Heart left ventricle (tissue), 16 donors: Measurements from ENCODE around the gene BTBD16. TPM values are rescaled to one million over a fixed set of nuclear protein-coding genes. Genes with fewer than 3 reads are reported as not detected.

Experiments
- ATAC-seq, 4 donors: fragments of 200-7000 bp; cut with Tn5 transposase; one replicate each; pipeline ENCODE4 v1.9.1; 2020 to 2022; ENCODE audit warnings: moderate library complexity in 4 of 4, mild to moderate bottlenecking in 3 of 4, moderate number of reproducible peaks in 1 of 4
- DNase-seq, 5 donors: peaks; one replicate each; pipeline ENCODE4 v3.0.0-alpha.2; 2020
- H3K27ac ChIP-seq, 12 donors: fragments of 200-600 bp; sonication (generic) in 4 of 12; one replicate each; pipeline versions ENCODE4 v1.5.0 to v1.8.0; 2016 to 2022; ENCODE audit warnings: mild to moderate bottlenecking in 2 of 12
- H3K27me3 ChIP-seq, 9 donors: fragments of 200-600 bp; sonication (generic) in 2 of 9; one replicate each; pipeline versions ENCODE4 v1.5.1 to v1.8.0; 2016 to 2022; ENCODE audit warnings: mild to moderate bottlenecking in 3 of 9
- H3K36me3 ChIP-seq, 9 donors: fragments of 200-600 bp; sonication (generic) in 2 of 9; one replicate each; pipeline versions ENCODE4 v1.5.0 to v1.8.0; 2018 to 2022; ENCODE audit warnings: mild to moderate bottlenecking in 2 of 9
- H3K4me1 ChIP-seq, 12 donors: fragments of 200-600 bp; sonication (generic) in 4 of 12; one replicate each; pipeline versions ENCODE4 v1.5.0 to v1.8.0; 2016 to 2022; ENCODE audit warnings: mild to moderate bottlenecking in 3 of 12
- H3K4me3 ChIP-seq, 12 donors: fragments of 200-600 bp; sonication (generic) in 4 of 12; one replicate each; pipeline versions ENCODE4 v1.5.0 to v1.8.0; 2017 to 2022; ENCODE audit warnings: mild to moderate bottlenecking in 9 of 12, moderate library complexity in 4 of 12
- H3K9me3 ChIP-seq, 12 donors: fragments of 200-600 bp; sonication (generic) in 4 of 12; one replicate each; pipeline versions ENCODE4 v1.5.0 to v1.8.0; 2016 to 2022; ENCODE audit warnings: mild to moderate bottlenecking in 1 of 12
- POLR2A ChIP-seq, 2 donors: fragments of 450-650 bp; IDR thresholded peaks; one replicate each; pipeline ENCODE4 v1.6.1; 2017; ENCODE audit warnings: antibody characterized with exemption in 2 of 2, mild to moderate bottlenecking in 2 of 2, moderate library complexity in 2 of 2
- WGBS, 4 donors: extraction: QIAGEN DNeasy Blood & Tissue Kit in 2 of 4; methylation state at CpG; one replicate each; pipeline versions ENCODE4 v1.1.5 to v1.1.7; 2013 to 2018; 5-methylcytosine and 5-hydroxymethylcytosine counted together
- intact Hi-C, 10 donors: fragments of 100-400 bp; cut with DNase I; formaldehyde crosslinking; loops; one replicate each; pipeline versions ENCODE4 v1.11.1 to v1.14.2; 2022
- polyA plus RNA-seq, 2 donors: library from polyadenylated mRNA; stranded (reverse); fragments of 200-250 nt; gene quantifications; one replicate each; pipeline ENCODE4 v1.2.3, GENCODE V29; 2013
- total RNA-seq, 9 donors: library from RNA; depleted of rRNA in 2 of 9; stranded (reverse); fragments of >200 nt in 2 of 9; fragmentation: NEBNext Ultra II Directional in 3 of 9; extraction: Animal tissue kit (Norgen Biotek cat#: 25700) in 3 of 9; gene quantifications; one replicate each; pipeline versions ENCODE4 v1.1.0 to v1.2.4, GENCODE V29; 2016 to 2023
- TF ChIP-seq, protein P1 (sequence below), 12 donors: fragments of 200-600 bp; sonication (generic) in 4 of 12; IDR thresholded peaks; one replicate each; pipeline versions ENCODE4 v1.5.0 to v1.8.0; 2018 to 2022; ENCODE audit warnings: antibody characterized with exemption in 12 of 12, mild to moderate bottlenecking in 5 of 12
- donor health status: ischemic (EF 13 %, LVEDD 7.1; RV severe dilation, severe dysfunction).
- donor health status: healthy with polysubstance abuse.
- donor health status: DM: no; HTN: yes; CAD: no.
- donor health status: DM: no; HTN: no; CAD: no.
- donor health status: ischemic (EF 25% LVEDD 6.9; RV normal size, moderate dysfunction).
- donor health status: ischemic (EF 25% LVEDD 5.7; RV mildly dilated, moderate dysfunction).
- donor health status: healthy.
- donor health status: DM: yes; HTN: yes; CAD: no.
- donor health status: ischemic (EF 35%, LVEDD 5.7; RV mildly dilated, moderate dysfunction).
- donor health status: nonischemic (EF 11% LVEDD 7.7; RV severe dilation, severe dysfunction).
- donor health status: DM: yes; HTN: yes; CAD: no.
- donor health status: PGD.
- donor health status: ischemic (EF 29% LVEDD 5.4; RV normal size, mild dysfunction).
- donor health status: nonischemic (EF 23%, LVEDD 6.1; RV moderate dilation, normal function).

The BTBD16 gene
- total and polyA plus RNA-seq, 11 donors: 0.23 to 0.25 TPM; not detected in 9

DNA sequence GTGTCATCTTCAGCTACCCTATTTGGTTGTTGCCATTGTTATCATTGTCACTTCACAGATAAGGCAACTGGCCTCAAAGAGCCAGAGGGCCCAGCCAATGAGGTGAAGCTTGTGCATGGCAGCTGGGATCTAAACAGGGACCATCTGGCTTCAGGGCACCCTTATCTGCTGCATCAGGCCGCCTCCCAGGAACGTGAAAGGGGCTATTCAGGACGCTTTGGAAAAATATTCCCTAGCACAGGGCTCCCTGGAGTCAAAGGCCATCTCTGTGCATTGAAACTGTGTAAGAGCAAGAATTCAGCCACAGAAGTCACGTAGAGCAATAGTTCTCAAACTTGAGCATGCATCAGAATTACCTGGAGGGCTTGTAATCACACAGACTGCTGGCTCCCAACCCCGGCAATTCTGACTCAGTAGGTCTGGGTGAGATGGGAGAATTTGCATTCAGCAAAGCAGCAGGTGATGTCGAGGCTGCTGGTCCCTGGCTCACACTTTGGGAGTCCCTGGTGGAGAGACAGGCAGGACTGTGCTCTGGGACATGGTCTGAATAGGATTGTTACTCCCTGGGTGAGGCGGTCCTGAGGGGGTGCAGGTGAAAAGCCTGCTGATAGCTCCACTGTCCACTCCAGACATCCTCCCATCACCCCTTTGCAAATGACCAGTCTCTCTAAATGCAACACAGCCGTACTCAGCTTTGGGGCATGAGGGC lies 81.9 kb downstream of the BTBD16 start:
- no peak for DNase-seq
- intact Hi-C loops: no loop called here
- TF ChIP-seq POLR2A (IDR thresholded peaks at IDR 0.05): no peak
- TF ChIP-seq, protein P1, sequence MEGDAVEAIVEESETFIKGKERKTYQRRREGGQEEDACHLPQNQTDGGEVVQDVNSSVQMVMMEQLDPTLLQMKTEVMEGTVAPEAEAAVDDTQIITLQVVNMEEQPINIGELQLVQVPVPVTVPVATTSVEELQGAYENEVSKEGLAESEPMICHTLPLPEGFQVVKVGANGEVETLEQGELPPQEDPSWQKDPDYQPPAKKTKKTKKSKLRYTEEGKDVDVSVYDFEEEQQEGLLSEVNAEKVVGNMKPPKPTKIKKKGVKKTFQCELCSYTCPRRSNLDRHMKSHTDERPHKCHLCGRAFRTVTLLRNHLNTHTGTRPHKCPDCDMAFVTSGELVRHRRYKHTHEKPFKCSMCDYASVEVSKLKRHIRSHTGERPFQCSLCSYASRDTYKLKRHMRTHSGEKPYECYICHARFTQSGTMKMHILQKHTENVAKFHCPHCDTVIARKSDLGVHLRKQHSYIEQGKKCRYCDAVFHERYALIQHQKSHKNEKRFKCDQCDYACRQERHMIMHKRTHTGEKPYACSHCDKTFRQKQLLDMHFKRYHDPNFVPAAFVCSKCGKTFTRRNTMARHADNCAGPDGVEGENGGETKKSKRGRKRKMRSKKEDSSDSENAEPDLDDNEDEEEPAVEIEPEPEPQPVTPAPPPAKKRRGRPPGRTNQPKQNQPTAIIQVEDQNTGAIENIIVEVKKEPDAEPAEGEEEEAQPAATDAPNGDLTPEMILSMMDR (IDR thresholded peaks at IDR 0.05): no peak
- no peaks in the 10 kb centered on the region for H3K27me3 ChIP-seq
- no peaks in the 10 kb centered on the region for H3K9me3 ChIP-seq
- H3K36me3 ChIP-seq: no peaks in the 10 kb centered on the region
- no peak for ATAC-seq
- WGBS, 4 donors: 71 to 80% (median 74%) methylated on average over 8 of the region's 8 CpGs
- H3K27ac ChIP-seq: no peak overlapping the region
- H3K4me1 ChIP-seq: no peaks in the 10 kb centered on the region
- no peak overlapping the region for H3K4me3 ChIP-seq

DNA sequence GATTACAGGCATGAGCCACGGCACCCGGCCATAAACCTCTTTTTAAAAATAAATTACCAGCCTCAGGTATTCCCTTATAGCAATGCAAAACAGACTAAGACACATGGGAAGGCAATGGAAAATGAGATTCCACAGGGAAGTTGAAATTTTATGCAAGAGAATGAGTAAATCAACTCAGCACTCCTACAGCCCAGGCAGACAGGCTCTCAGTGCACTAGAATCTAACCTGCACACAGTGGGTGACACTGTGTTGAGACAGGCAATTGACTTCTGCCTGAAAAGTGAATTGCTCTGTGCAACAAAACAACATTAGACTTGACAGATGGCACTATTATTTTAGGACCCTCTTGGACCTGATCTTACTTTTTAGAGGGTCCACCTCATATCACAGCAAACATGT lies 83.3 kb downstream of the BTBD16 start:
- Histone ChIP-seq H3K36me3 (no peaks in the 10 kb centered on the region), H3K27ac (no peak overlapping the region), H3K4me3 (no peak overlapping the region), H3K27me3 (no peaks in the 10 kb centered on the region), H3K9me3 (peaks cover 0 to 6% (median 0%) of the 10 kb centered on the region in 12 donors), H3K4me1 (no peaks in the 10 kb centered on the region)
- no peak for ATAC-seq
- WGBS, 4 donors: 92 to 97% (median 94%) methylated on average over 2 of the region's 2 CpGs
- no peak for DNase-seq
- TF ChIP-seq, protein P1 (IDR thresholded peaks at IDR 0.05): no peak
- TF ChIP-seq POLR2A (IDR thresholded peaks at IDR 0.05): no peak
- intact Hi-C loops: no loop called here

DNA sequence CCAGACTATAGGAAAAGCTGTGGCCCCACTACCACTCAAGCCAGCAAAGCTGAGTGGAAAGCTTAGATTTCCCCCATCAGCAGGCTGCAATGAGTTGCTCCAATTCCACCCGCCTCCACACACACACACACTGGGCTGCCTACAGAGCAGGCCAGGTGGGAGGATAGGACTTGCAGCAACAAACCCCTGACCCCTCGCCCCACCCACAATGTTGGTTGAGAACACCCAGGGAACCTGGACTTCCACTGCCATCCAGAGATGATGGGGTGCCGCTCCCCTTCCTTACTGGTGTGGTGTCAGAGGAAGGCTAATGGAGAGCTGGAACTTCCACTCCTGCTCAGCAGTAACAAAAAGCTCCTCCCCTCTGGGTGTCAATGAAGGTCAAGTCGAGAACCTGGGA lies 86.6 kb downstream of the BTBD16 start:
- Histone ChIP-seq H3K4me3 (no peak overlapping the region), H3K27ac (no peak overlapping the region), H3K27me3 (no peaks in the 10 kb centered on the region), H3K36me3 (no peaks in the 10 kb centered on the region), H3K4me1 (no peaks in the 10 kb centered on the region), H3K9me3 (peaks cover 0 to 6% (median 0%) of the 10 kb centered on the region in 12 donors)
- TF ChIP-seq, protein P1 (IDR thresholded peaks at IDR 0.05): no peak
- TF ChIP-seq POLR2A (IDR thresholded peaks at IDR 0.05): no peak
- ATAC-seq: no peak
- WGBS, 4 donors: 91 to 93% (median 92%) methylated on average over 3 to 4 of the region's 4 CpGs
- DNase-seq: no peak
- intact Hi-C loops: no loop called here

DNA sequence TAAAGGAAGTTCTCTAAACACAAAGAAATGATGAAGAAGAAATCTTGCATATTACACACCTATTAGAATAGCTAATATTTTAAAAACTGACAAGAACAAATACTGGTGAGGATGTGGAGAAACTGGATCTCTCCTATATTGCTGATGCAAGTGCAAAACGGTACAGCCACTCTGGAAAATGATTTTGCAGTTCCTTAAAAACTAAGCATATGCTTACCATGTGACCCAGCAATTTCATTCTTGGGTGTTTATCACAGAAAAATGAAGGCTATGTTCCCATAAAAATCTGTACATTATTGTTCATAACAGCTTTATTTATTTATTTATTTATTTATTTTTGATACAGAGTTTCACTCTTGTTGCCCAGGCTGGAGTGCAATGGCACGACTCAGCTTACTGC lies 88.5 kb downstream of the BTBD16 start:
- Histone ChIP-seq H3K27me3 (no peaks in the 10 kb centered on the region), H3K9me3 (peaks cover 0 to 6% (median 0%) of the 10 kb centered on the region in 12 donors), H3K36me3 (no peaks in the 10 kb centered on the region), H3K4me3 (no peak overlapping the region), H3K27ac (no peak overlapping the region), H3K4me1 (no peaks in the 10 kb centered on the region)
- ATAC-seq (no peak), DNase-seq (no peak)
- TF ChIP-seq POLR2A (IDR thresholded peaks at IDR 0.05): no peak
- TF ChIP-seq, protein P1 (IDR thresholded peaks at IDR 0.05): no peak
- 84 to 96% (median 91%) methylated on average over 2 of the region's 2 CpGs for WGBS, 4 donors
- intact Hi-C loops: no loop called here
